HG03045 (cell line): ENCODE results near the gene CD300A.

ENCODE experiments used
- ATAC-seq: cut with Tn5 transposase; IDR thresholded peaks from one replicate; pipeline ENCODE4 v1.9.1; 2021; ENCODE audit warnings: mild to moderate bottlenecking, moderate library complexity; ENCODE audit not compliant: unreplicated experiment

CD300A gene

DNA sequence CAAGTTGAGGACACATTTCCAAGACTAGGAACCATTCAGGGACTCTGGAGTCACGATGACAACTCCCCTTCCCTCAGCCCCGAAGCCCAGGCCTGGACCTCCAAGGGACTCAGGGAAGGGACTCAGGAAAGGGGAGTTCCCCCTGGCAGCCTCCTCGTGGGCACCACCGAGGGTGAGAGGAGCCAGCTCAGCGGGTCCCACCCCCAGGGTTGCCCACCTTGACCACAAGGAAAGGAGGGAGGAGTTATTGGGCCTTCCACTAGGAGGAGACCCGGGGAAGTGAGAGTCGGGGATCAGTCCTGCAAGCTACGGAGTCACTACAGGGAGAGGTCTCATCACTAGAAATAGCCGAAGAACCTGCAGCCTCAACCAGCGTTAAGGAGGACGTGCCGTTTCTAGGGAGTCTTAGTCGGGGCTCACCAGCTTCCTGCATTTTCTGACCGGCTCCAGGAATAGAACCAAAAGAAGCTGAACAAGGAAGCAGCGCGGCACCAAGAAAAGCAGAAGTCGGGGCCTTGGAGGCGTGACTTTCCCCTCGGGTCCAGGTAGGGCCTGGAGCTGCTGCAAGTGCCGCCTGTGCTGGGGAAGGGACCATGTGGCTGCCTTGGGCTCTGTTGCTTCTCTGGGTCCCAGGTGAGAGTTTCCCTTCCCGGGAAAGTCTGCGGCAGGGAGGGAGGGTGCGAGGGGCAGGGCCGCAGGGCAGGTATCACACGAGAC, at the start of gene CD300A:
Gene CD300A, plus strand, starts transcription at position 524 of the 717 bp plus-strand sequence. Its CDS starts 70 bp downstream, at position 594.
- no peak for ATAC-seq

DNA sequence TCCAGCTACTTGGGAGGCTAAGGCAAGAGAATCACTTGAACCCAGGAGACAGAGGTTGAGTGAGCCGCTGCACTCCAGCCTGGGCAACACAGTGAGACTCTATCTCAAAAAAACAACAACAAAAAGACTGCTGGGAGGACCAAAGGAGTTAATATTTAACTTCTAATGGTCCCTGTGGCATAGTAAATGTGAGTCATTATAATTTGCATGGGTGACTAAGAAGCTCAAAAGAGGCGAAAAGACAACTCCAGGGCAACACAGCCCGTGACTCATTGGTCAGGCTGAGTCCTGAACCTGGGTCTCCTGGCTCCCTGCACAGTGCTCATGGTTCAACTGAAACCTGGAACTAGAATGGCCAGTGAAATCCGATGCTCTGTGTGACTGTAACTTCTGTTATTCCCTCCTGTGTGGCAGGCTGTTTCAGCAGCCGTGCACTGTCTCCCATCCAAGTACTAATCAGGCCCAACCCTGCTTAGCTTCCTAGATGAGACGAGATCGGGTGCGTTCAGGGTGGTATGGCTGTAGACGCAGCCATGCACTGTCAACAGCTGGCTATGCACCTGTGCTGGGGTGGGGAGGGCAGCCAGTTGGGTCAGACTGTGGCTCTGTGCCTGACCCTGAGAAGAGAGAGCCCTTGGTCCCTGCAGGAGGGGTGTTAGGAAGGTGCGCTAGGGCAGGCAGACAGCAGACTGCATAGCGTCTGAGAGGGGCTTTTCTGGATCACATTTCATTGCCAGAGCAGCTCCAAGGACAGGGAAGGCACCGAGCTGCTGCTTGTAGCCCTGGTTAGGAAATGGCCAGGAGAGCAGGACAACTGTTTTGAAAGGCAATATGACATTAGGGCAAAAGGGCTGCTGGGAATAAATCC, 49.0 kb upstream of the CD300A start:
- peak; percentile 56 for ATAC-seq

GRCh38 chr17:74419928-74420411, 46.5 kb upstream of the CD300A start:
- no peak for ATAC-seq

DNA sequence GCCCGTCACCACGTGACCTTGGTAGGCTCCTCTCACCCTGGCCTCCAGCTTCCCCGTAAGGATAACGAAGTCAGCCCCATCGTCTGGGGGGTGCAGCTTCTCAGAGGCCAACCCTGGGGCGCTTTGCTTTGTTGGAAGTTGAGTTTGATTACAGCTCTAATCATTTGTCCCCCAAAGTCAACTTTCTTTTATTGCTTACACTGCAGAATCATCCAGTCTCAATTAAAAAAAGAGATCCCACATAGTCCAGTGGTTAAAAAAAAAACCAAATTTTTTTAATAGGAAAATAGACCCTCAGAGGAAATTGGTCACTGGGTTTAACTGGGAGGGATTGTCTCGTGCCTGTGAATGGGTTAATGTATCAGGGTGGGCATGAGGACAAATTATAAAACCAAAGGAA, 42.3 kb upstream of the CD300A start:
- no peak for ATAC-seq

- ATAC-seq: no peak
Observed at GRCh38 chr17:74424657-74425056, 41.8 kb upstream of the CD300A start.

DNA sequence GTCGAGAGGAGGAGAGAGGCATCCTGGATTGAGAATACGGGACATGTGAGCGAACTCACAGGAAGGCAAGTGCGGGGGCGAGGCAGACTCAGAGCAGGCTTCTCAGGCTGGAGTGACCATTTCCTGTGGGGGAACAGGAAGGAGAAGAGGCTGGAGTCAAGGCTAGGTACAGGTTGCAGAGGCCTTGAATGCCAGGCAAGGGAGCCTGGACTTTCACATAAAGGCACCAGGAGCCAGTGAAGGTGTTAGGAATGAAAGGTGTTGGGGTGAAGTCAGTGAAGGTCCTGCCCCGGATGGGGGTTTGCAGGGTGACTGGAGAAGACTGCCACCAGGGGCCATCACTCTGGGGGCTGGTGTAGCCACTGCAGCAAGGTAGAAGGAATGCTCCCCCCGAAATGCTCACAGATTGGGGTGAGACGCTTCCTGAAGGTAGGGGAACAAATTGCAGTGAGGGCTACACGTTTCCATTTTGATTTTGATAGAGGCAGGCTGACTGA, 39.8 kb upstream of the CD300A start:
- ATAC-seq: no peak

GRCh38 chr17:74427048-74427762, 39.2 kb upstream of the CD300A start:
- no peak for ATAC-seq

- ATAC-seq: no peak
Observed at GRCh38 chr17:74427763-74428153, 38.7 kb upstream of the CD300A start.

GRCh38 chr17:74429604-74430384, 36.6 kb upstream of the CD300A start:
- no peak for ATAC-seq

- no peak for ATAC-seq
Observed at GRCh38 chr17:74430385-74430705, 36.1 kb upstream of the CD300A start.

- ATAC-seq: no peak
Observed at GRCh38 chr17:74430706-74431567, 35.5 kb upstream of the CD300A start.

DNA sequence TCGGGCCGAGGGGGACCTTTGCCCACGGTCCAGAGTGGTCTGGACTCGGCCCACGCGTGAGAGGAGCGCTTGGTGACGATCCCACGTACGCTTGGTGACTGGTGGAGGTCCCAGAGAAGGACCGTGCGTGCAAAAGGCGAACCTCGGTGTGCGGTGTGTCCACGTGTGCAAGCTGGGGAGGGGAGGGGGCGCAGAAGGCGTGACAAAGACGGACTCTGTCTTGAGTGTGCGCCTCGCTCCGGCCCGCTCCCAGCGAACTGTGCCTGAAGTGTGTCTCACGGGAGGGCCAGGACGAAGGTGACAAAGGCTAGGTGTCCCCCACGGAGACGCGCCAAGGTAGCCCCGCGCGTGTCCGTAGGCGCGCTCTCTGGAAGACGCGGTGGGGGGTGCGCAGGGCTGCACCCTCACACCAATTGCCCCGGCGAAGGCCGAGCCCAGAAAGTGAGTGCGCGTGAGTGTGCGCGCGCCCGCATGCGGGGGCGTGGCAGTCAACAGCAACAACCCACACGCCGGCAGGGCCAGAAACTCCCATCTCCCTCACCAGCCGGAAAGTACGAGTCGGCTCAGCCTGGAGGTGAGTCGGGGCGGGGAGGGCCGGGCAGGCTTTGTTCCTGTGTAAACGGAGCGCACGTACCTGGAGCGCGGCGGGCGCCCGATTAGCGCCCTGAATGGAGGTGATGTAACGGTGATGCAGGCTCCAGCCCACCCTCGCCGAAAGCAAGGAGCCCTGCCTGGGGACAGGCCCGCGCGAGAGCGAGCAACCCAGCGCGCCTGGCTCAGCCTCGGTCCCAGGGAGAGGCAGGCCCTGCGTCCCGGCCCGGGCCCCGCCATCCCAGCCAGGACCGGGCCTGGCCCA, 34.6 kb upstream of the CD300A start, which contains the start of gene GPRC5C:
Gene GPRC5C, plus strand, starts transcription at position 521 of the 856 bp plus-strand sequence. CDS start 7,689 bp downstream, outside the sequence.
- ATAC-seq: no peak

DNA sequence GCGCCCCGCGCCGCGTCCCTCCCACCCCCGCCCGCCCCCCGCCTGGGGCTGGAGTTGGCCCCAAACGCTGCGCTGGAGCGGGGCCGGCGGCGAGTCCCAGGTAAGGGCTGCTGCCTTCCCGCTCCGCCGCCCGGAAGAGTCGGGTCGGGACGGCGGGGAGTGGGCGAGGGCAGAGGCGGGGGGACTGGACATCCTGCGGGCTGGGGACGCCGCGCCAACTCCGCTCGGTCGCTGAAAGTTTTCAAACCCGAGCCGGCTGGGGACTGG, 34.1 kb upstream of the CD300A start:
- no peak for ATAC-seq

GRCh38 chr17:74432766-74433391, 33.6 kb upstream of the CD300A start:
- no peak for ATAC-seq

- ATAC-seq: no peak
Observed at GRCh38 chr17:74433421-74434121, 32.9 kb upstream of the CD300A start.

- no peak for ATAC-seq
Observed at GRCh38 chr17:74435775-74436359, 30.6 kb upstream of the CD300A start.

GRCh38 chr17:74437702-74438101, 28.7 kb upstream of the CD300A start:
- ATAC-seq: no peak
